DMS 273 (cell line): Measurements from ENCODE around the gene RXFP3.
"Not testable (repeated sequence)": the region's sequence is repeated elsewhere in the genome, so short reads cannot be mapped to it uniquely, and the experiment has no call there.

Experiments used
- DNase-seq: peaks from one replicate; lab custom pipeline; 2025; ENCODE audit not compliant: unreplicated experiment; lab: John Stamatoyannopoulos, UW

The RXFP3 gene

DNA sequence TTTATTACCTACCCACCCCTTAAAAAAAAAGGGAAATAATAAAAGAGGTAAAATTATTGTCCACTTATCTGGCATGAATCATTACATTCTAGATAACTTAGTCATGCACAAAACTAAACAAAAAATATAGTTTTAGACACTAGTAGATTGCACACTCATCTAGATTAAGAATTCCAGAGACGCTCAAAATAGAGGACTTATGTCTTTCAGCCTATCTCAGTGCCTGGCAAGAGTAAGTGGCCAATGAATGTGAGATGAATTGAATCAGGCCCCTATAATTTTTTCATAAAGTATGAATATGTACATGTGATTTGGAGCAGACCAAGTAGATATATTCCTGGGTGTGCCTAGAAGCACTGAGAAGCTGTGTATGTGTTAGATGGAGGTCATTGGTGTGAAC, 2.0 kb upstream of the RXFP3 start:
- no peak for DNase-seq

DNA sequence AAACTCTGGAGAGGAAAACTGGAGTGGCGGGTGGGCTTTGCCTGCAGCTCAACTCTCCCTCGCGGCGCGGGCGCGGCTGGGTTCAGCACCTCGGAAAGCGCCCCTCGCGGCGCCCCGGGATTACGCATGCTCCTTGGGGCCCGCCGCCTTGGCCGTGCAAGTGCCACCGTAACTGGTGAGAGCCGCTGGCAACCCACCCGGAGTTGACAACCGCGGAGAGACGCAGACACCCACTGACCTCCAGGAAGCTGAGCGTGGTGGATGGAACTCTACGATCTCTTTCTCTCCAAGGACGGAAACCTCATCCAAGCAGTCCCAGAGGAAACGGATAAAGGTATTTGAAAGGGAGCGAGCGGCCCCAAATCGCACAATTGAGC, 194 bp upstream of the RXFP3 start:
- DNase-seq: peak; percentile 80

DNA sequence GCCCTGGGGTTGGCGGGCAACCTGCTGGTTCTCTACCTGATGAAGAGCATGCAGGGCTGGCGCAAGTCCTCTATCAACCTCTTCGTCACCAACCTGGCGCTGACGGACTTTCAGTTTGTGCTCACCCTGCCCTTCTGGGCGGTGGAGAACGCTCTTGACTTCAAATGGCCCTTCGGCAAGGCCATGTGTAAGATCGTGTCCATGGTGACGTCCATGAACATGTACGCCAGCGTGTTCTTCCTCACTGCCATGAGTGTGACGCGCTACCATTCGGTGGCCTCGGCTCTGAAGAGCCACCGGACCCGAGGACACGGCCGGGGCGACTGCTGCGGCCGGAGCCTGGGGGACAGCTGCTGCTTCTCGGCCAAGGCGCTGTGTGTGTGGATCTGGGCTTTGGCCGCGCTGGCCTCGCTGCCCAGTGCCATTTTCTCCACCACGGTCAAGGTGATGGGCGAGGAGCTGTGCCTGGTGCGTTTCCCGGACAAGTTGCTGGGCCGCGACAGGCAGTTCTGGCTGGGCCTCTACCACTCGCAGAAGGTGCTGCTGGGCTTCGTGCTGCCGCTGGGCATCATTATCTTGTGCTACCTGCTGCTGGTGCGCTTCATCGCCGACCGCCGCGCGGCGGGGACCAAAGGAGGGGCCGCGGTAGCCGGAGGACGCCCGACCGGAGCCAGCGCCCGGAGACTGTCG, 976 bp downstream of the RXFP3 start:
- no peak for DNase-seq

DNA sequence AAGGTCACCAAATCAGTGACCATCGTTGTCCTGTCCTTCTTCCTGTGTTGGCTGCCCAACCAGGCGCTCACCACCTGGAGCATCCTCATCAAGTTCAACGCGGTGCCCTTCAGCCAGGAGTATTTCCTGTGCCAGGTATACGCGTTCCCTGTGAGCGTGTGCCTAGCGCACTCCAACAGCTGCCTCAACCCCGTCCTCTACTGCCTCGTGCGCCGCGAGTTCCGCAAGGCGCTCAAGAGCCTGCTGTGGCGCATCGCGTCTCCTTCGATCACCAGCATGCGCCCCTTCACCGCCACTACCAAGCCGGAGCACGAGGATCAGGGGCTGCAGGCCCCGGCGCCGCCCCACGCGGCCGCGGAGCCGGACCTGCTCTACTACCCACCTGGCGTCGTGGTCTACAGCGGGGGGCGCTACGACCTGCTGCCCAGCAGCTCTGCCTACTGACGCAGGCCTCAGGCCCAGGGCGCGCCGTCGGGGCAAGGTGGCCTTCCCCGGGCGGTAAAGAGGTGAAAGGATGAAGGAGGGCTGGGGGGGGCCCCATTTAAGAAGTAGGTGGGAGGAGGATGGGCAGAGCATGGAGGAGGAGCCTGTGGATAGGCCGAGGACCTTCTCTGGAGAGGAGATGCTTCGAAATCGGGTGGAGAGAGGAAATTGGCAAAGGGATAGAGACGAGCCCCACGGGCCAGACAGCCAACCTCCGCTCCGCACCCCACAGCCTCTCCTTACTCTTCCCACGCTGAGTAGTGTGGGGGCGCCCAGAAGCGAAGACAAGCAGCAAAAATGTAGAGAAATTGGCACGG, 1.7 kb downstream of the RXFP3 start:
- DNase-seq: no peak

DNA sequence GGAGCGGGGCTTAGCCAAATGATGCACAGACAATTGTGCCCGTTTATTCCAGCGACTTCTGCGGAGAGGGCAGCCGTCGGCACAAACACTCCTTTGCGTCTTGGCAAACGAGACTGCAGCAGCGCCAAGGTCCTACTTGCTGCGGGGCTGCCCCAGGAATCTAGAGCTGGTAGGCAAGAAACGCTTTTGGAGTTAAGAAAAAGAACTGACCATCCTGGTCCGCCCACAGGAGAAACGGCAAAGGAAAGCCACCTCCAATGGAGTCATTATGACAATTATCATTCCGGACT, 2.3 kb downstream of the RXFP3 start:
- DNase-seq: no peak

DNA sequence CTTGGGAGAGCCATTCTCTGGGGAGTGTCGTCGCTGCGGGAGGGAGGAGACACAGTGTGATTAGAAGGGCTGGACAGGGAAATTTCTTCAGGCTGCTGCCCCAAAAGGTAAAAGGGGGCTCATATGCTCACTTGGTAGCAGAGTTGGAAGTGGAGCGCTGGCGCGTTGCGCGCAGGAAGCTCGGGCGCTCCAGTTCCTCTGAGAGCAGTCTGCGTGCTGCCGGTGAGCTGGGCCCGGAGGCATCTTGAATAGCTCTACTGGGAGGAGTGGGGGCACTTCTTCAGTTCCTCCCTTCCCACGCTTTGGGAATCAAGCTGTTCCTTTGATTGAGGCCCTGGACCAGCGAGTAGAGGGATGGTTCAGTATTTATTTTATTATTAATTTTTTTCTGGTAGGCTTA, 2.7 kb downstream of the RXFP3 start:
- DNase-seq: no peak

DNA sequence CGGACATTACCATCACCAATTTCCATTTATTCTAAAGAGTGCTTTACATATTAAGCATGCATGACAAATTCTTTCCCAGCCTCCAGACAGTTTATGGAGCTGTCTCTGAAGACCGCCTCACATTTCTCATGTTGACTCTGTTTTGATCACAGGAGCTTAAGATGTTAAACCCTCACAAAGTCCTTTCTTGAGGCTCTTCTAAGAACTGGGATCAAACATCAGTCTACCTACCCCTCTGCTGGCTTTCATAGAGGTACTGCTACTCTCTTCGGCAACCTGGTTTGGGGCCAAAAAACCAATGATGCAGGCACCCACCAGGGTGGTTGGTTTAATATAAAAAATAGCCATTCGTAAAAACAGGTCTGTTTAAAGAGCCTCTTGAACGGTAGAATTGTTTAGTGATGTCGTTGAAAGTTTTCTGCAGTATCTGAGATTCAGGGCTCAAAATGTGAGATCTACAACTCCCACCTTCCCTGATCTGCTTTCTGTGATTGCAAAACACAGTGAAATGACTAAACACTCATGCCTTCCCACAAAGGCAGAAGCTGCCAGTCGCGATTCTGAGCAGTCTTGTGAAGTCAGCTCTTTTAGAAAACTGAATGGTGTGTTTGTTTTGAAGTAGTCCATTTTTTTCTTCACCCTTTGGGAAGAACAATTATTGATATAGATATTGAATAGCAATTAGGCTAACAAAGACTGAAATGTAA, 3.5 kb downstream of the RXFP3 start:
- DNase-seq: no peak

DNA sequence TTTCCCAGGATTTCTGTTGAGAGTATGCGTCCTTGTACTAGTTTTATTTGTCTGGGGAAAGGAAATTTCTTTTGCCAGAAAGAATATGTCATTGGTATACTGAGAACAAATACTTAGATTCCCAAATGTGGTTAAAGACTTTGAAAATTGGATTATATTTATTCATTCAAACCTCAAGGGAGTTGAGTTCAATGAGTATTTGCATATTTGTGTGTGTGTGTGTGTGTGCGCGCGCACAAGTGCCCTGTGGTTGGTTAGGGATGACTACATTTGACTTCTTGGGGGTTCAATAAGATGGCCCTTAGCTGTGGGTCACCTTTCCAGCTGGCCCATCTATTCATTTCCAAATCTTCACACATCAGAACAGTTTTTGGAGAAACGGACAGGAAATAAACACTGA, 4.9 kb downstream of the RXFP3 start:
- DNase-seq: no peak

DNA sequence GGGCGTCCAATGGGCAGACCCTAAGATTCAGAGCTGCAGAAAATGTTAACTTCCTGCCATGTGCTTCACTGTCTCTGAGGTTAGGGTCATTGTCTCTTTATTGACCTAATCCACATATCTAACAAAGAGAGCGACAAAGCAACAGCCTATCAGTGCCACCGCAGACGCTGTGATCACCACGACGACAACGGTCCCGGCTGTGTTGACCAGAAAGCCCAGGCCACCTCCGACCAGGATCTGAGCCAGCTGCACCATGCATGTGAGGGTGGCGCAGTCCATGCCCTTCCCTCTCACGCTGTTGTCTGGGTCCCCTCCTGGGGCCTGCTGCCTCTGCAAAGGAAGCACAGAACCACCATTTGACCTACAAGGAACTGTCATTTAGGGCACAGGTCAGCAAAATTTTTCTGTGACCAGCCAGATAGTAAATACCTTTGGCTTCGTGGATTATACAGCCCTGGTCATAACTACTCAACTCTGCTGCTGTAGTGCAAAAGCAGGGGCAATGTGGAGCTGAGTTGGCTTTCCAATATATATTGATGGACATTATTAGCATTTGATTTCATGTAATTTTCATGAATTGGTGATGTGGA, 8.5 kb downstream of the RXFP3 start:
- DNase-seq: no peak

DNA sequence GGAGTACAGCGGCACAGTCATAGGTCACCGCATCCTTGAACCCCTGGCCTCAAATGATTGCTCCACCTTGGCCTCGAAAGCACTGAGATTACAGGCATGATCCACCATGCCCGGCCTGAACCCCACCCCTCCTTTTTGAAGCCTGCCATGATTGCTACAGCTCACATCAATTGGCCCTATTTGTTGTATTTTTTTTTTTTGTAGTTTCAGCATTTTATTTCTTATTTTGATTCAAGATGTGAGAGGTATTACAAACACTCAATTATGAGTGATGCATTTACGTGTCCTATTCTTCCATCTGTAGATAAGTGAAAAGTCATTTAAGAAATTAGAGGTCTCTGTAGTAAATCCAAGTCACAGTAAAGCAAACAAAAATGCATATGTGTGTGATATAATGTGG, 16.0 kb downstream of the RXFP3 start:
- DNase-seq: not testable (repeated sequence)

DNA sequence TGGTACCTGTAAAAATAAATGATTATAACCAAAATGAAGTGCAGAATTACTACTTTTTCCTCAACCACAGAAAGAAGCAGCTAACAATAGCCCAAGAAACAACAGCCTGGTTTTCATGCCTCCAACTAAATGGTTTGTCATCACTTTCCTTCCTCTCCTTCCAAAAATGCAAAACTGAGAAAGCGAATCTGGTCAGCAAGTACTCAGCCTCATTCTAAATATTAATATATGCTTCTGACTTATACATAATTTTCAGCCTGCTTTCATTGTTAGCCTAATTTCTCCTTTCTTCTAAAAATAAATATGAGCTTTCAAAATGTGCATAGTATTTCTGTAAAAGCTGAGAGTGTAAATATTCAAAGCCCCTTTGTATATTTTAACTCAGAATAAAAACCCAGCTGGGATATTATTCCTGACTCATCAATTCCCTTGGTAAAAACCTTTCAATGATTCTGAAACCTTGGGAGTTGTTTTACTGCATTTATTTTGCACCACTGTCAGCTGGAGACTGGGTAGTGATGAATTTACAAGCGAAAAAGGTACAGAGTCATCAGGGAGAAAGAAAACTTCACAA, 21.5 kb downstream of the RXFP3 start:
- no peak for DNase-seq

DNA sequence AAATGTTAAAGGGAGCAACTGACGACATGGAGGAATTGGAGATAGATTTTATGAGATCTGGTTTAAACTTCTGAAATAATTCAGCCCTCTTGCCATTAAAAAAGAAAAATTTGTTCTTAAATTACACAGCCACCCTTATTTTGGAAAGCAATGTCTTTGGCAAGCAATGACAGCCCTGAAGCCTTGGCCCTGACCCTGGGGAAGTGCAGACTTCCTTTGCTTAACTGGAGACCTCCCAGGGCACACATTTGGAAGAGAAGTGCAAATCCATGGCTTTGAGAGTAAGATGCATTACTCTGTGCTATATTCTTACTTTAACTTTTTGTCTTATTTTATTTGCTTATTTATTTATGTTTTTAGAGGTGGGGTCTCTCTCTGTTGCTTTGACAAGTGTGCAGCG, 22.0 kb downstream of the RXFP3 start:
- no peak for DNase-seq

DNA sequence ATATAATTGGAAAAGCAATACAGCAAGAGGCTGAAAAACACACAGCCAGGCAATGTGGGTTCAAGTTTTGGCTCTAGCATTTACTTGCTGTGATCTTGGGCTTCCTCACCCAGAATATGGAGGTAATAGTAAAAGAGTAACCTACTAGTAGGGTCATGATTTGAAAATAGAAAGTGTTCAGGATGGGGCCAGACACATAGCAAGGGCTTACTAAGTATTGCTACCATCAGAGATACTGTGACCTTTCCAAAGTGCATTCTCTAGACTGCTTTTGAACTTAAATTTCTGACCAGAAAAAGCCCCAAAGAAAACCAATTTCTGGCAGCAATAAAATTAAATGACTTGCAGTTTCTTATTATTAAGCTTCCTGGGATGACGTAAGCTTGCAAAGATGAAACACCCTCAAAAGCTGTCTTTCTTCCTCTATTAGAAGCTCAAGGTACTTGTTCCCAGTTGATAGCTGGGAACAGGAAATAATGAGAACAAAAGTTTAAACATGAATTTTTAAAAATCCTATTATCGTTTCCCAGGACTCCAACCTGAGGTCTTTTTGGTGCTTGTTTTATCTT, 28.0 kb downstream of the RXFP3 start:
- DNase-seq: no peak

DNA sequence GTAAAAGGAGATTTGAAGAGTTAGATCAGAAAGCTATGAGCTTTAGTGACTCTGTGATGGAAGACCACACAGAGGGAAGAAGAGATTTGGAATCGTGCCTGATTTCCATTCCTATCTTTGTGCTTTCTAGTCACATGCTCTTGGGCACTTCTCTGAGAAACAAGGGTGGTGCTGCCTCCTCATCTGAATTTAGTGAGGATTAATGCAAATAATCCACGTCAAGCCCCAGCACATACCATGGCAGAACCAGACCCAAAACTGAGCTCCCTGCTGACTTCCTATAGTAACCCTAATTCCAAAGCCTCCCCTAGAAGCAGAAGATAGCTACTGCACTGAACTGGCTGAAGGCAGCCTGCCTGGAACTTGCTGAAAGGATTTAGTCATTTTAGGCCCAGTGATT, 30.6 kb downstream of the RXFP3 start:
- DNase-seq: no peak

DNA sequence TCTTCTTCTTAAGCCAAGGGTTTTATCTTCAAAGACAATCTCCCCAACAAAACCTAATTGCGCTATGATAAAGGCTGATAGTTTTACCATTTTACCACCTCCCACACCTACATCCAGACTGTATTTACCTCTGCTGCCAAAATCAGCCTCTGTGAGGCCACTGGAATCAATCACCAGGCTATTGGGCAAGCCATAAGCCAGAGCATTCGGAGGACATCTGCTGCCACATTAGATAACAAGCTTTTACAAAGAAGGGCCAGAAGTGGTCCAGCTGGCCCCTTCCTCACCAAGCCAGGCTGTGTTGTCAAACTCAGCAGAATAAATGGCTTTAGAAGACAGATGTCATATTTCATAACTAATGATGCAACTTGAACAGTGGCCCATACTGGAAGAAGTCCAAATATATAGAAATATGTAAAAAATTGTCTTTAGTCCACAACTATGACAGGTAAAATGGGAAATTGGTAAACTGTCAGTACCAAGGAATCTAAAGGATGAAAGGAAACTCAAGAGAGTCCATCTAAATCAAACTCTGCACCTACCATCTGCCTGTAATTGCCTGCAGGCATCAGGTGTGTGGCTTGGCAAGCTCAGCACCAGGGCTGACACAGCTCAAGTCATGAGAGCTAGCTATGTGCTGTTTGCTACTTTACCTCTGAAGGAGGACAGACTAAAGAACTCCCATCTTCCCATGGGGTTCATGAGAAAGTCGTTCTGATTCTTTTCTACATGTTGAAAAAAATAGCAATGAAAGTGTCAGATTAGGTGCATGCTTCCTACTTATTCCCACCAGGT, 32.2 kb downstream of the RXFP3 start:
- DNase-seq: peak; percentile 75

DNA sequence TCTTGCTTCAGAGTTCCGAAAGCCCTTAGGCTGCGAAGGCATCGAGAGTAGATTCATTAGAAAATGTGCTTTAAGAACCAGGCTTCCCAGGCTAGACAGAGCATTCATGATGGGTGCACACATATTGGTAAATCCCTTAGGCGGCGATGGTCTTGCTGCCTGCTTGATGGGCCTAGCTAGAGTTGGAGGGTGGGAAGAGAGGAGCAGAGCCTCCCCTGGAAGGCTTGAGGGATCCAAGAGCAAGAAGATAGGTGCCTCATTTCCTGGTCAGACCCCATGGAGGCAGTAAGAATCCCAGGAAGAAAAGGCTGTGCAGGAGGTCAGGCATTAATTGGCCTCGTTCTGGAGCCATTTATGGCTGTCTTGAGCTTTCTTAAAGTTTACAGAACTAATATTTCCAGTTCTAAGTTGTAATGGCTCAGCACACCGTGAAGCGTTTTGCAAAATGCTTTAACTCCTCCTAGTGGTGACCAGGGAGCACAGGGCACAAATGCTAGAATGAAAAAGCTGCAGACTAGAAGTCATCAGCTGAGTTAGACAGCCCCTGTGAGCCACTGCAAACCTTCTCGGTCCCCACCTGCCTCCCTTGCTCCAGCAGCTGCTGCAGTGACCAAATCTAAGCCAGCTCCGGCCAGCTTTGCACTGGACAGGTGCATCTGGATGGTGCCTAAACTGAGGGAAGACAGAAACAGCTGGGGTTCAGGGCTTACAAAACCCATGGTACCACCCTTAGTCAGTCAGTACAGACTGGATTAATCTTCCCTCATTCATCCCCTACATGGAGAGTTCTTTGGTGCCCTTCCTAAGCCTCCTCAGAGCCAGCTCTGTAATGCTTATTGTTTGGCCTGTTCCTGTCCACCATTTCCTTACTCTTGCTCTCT, 33.6 kb downstream of the RXFP3 start:
- peak; percentile 53 for DNase-seq

DNA sequence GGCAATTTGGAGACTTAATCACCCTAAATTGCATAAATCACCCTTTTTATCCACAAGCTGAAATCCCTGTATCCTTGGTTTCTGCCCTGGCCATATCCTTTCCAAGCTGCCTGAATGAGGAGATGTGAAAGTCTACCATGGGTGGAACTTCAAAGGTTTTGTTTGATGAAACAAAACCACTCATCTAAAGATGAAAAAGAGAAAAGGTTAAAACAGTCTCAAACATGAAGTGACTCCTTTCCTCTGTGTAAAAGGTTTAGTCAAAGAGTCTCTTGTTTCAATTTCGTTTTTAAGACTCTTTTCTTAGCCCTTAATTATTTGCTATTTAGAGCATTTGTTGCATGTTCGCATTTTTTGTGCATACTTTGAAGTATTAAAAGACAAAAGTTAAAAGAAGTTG, 37.1 kb downstream of the RXFP3 start:
- no peak for DNase-seq

DNA sequence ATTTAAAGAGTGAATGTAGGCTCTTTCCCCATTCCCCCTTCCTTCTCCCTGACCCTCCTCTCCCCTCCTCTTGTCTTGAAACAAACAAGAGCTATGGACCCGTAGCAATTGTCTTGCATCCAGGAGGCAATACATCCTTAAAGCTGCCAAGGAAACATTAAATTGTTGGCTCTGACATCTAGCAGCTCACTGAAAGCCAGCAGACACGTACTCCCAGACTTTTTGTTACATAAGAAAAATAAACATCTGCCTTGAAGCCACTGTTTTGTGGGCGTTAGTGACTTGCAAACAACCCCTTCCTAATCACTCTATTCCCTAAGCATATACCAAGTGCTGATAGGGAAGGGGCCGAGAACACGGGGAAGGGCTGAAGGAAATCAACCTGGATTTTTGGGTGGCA, 39.7 kb downstream of the RXFP3 start:
- no peak for DNase-seq

DNA sequence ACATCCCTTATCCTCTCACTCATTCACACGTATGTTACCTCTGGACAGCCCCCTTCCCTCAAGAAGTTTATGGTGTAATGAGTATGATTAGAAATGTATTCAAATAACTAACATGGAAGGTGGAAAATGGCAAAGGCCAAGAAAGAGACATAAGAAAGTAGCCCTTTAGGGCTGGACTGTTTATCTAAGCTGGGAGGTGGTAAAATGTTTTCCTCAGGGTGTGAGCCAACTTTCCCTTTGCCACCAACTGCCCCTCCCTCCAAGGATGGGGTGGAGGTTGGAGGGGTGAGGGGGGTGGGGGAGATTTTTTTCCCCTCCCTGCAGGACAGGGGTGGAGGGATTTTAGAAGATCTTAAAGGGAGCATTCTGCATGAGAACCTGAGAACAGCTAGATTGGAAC, 40.1 kb downstream of the RXFP3 start:
- no peak for DNase-seq

DNA sequence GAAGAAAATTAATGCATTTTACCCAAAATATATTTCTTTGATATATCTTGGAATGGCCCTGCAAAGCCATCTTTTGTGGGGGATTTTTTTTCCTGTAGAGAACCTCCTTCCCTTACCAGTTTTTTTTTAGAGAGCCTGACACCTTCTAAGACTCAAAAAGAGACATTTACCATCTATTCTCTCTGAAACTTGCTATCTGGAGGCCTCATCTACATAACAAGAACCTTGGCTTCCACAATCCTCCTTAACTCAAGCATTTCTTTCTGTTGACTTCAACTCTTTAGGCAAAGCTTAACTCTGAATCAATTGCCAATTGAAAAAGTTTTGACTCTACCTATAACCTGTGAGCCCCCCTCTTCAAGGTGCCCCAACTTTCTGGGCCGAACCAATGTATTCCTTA, 42.1 kb downstream of the RXFP3 start:
- no peak for DNase-seq
